IPS-18a (cell line): ENCODE measurements around the gene TOPAZ1.
"Not testable (repeated sequence)": the region's sequence is repeated elsewhere in the genome, so short reads cannot be mapped to it uniquely, and the experiment has no call there.

Experiments
- H3K27ac ChIP-seq: one replicate; pipeline ENCODE4 v1.5.1; 2013; ENCODE audit warnings: low read length
- H3K27me3 ChIP-seq: one replicate; pipeline ENCODE4 v1.6.1; 2013; ENCODE audit warnings: mild to moderate bottlenecking, low read length; ENCODE audit not compliant: control insufficient read depth, insufficient read depth
- H3K36me3 ChIP-seq: one replicate; pipeline ENCODE4 v1.6.1; 2013; ENCODE audit warnings: low read depth, low read length; ENCODE audit not compliant: control insufficient read depth
- H3K4me1 ChIP-seq: one replicate; pipeline ENCODE4 v1.6.1; 2013; ENCODE audit warnings: low read depth, low read length; ENCODE audit not compliant: control insufficient read depth
- H3K4me3 ChIP-seq: one replicate; pipeline ENCODE4 v1.5.1; 2013; ENCODE audit warnings: low read length
- H3K9ac ChIP-seq: one replicate; pipeline ENCODE4 v1.6.1; 2013; ENCODE audit warnings: mild to moderate bottlenecking, low read length, moderate library complexity
- H3K9me3 ChIP-seq: one replicate; pipeline ENCODE4 v1.6.1; 2013; ENCODE audit warnings: low read depth, low read length; ENCODE audit not compliant: control insufficient read depth

Gene TOPAZ1

GRCh38 chr3:44337248-44337785 is 95.6 kb downstream of the TOPAZ1 start:
- Histone ChIP-seq H3K27me3 (no peaks in the 10 kb centered on the region), H3K4me1 (peaks cover 16% of the 10 kb centered on the region), H3K9ac (peak overlapping the region; percentile 76), H3K4me3 (peak overlapping the region; percentile 89), H3K27ac (no peak overlapping the region), H3K9me3 (no peaks in the 10 kb centered on the region), H3K36me3 (no peaks in the 10 kb centered on the region)

GRCh38 chr3:44338010-44338827 is 96.5 kb downstream of the TOPAZ1 start, which contains the start of gene TCAIM:
TCAIM (plus strand) TSS chr3:44338766; CDS start chr3:44354783, 16,017 bp downstream.
- Histone ChIP-seq H3K4me1 (peaks cover 16% of the 10 kb centered on the region), H3K27me3 (no peaks in the 10 kb centered on the region), H3K36me3 (no peaks in the 10 kb centered on the region), H3K27ac (peak within 1 kb of the TSS; percentile 77), H3K9ac (peak within 1 kb of the TSS; percentile 76), H3K9me3 (no peaks in the 10 kb centered on the region), H3K4me3 (peak within 1 kb of the TSS; percentile 89)

GRCh38 chr3:44338828-44339127 is 97.1 kb downstream of the TOPAZ1 start:
- H3K9me3 ChIP-seq = no peaks in the 10 kb centered on the region
- H3K36me3 ChIP-seq = no peaks in the 10 kb centered on the region
- peaks cover 16% of the 10 kb centered on the region for H3K4me1 ChIP-seq
- H3K27ac ChIP-seq = peak overlapping the region; percentile 49
- peak overlapping the region; percentile 89 for H3K4me3 ChIP-seq
- peak overlapping the region; percentile 76 for H3K9ac ChIP-seq
- H3K27me3 ChIP-seq = no peaks in the 10 kb centered on the region

- H3K9me3 ChIP-seq = no peaks in the 10 kb centered on the region
- H3K4me1 ChIP-seq = peaks cover 18% of the 10 kb centered on the region
- H3K9ac ChIP-seq = peak overlapping the region; percentile 76
- H3K4me3 ChIP-seq = peak overlapping the region; percentile 89
- H3K27me3 ChIP-seq = no peaks in the 10 kb centered on the region
- no peaks in the 10 kb centered on the region for H3K36me3 ChIP-seq
- peak overlapping the region; percentile 49 for H3K27ac ChIP-seq
Measured at GRCh38 chr3:44339181-44340057, 97.7 kb downstream of the TOPAZ1 start.

GRCh38 chr3:44340058-44340395 is 98.3 kb downstream of the TOPAZ1 start:
- H3K27me3 ChIP-seq = no peaks in the 10 kb centered on the region
- H3K27ac ChIP-seq = no peak overlapping the region
- no peak overlapping the region for H3K9ac ChIP-seq
- H3K36me3 ChIP-seq = no peaks in the 10 kb centered on the region
- no peaks in the 10 kb centered on the region for H3K9me3 ChIP-seq
- H3K4me3 ChIP-seq = no peak overlapping the region
- peaks cover 20% of the 10 kb centered on the region for H3K4me1 ChIP-seq

GRCh38 chr3:44342176-44342790 is 100.6 kb downstream of the TOPAZ1 start:
- Histone ChIP-seq H3K36me3 (no peaks in the 10 kb centered on the region), H3K9me3 (no peaks in the 10 kb centered on the region), H3K27ac (no peak overlapping the region), H3K4me3 (no peak overlapping the region), H3K27me3 (no peaks in the 10 kb centered on the region), H3K4me1 (peaks cover 19% of the 10 kb centered on the region), H3K9ac (no peak overlapping the region)

- Histone ChIP-seq H3K9ac (no peak overlapping the region), H3K27me3 (no peaks in the 10 kb centered on the region), H3K27ac (no peak overlapping the region), H3K36me3 (no peaks in the 10 kb centered on the region), H3K4me3 (no peak overlapping the region), H3K4me1 (peaks cover 14% of the 10 kb centered on the region), H3K9me3 (no peaks in the 10 kb centered on the region)
Measured at GRCh38 chr3:44343421-44343820, 101.7 kb downstream of the TOPAZ1 start.

GRCh38 chr3:44346590-44346989 is 104.9 kb downstream of the TOPAZ1 start:
- H3K27ac ChIP-seq, H3K4me3 ChIP-seq, H3K9me3 ChIP-seq, H3K36me3 ChIP-seq, H3K9ac ChIP-seq, H3K4me1 ChIP-seq, H3K27me3 ChIP-seq: not testable (repeated sequence)

GRCh38 chr3:44348993-44349392 is 107.3 kb downstream of the TOPAZ1 start:
- H3K4me1 ChIP-seq = peaks cover 5% of the 10 kb centered on the region
- H3K27me3 ChIP-seq = no peaks in the 10 kb centered on the region
- no peak overlapping the region for H3K4me3 ChIP-seq
- H3K36me3 ChIP-seq = no peaks in the 10 kb centered on the region
- H3K9ac ChIP-seq = no peak overlapping the region
- no peaks in the 10 kb centered on the region for H3K9me3 ChIP-seq
- H3K27ac ChIP-seq = no peak overlapping the region

- H3K36me3 ChIP-seq = no peaks in the 10 kb centered on the region
- H3K4me3 ChIP-seq = no peak overlapping the region
- H3K9me3 ChIP-seq = no peaks in the 10 kb centered on the region
- peaks cover 7% of the 10 kb centered on the region for H3K4me1 ChIP-seq
- no peaks in the 10 kb centered on the region for H3K27me3 ChIP-seq
- H3K27ac ChIP-seq = no peak overlapping the region
- no peak overlapping the region for H3K9ac ChIP-seq
Measured at GRCh38 chr3:44353355-44353924, 111.8 kb downstream of the TOPAZ1 start.

GRCh38 chr3:44355362-44356033 is 113.8 kb downstream of the TOPAZ1 start:
- no peaks in the 10 kb centered on the region for H3K27me3 ChIP-seq
- H3K36me3 ChIP-seq = no peaks in the 10 kb centered on the region
- H3K27ac ChIP-seq = no peak overlapping the region
- H3K4me1 ChIP-seq = peaks cover 15% of the 10 kb centered on the region
- H3K4me3 ChIP-seq = no peak overlapping the region
- no peak overlapping the region for H3K9ac ChIP-seq
- no peaks in the 10 kb centered on the region for H3K9me3 ChIP-seq
